Mesodermal cell (in vitro differentiated cells): ENCODE measurements around the gene VOPP1.
"Not testable (repeated sequence)": the region's sequence is repeated elsewhere in the genome, so short reads cannot be mapped to it uniquely, and the experiment has no call there.

ENCODE experiments used
- H3K27ac ChIP-seq: 2 replicates; pipeline ENCODE4 v1.7.0; 2013; ENCODE audit warnings: mild to moderate bottlenecking, low read depth, low read length, moderate library complexity; ENCODE audit not compliant: severe bottlenecking
- H3K36me3 ChIP-seq: 2 replicates; pipeline ENCODE4 v1.7.1; 2013; ENCODE audit warnings: mild to moderate bottlenecking, low read length, moderate library complexity; ENCODE audit not compliant: control insufficient read depth, insufficient read depth
- H3K4me1 ChIP-seq: one replicate; pipeline ENCODE4 v1.7.1; 2013; ENCODE audit warnings: mild to moderate bottlenecking, low read length; ENCODE audit not compliant: insufficient read depth, control insufficient read depth, poor library complexity, severe bottlenecking
- H3K4me3 ChIP-seq: 2 replicates; pipeline ENCODE4 v1.7.0; 2013; ENCODE audit warnings: low read length, control low read depth, mild to moderate bottlenecking; ENCODE audit not compliant: insufficient read depth, poor library complexity, severe bottlenecking; ENCODE audit errors: extremely low read depth
- H3K9me3 ChIP-seq: 2 replicates; pipeline ENCODE4 v1.7.1; 2013; ENCODE audit warnings: mild to moderate bottlenecking, low read length, moderate library complexity; ENCODE audit not compliant: control insufficient read depth
- WGBS, 2 experiments: methylation state at CpG; one replicate each; pipeline ENCODE4 v1.1.5; 2013; ENCODE audit warnings: missing lambda C conversion rate in 2 of 2; ENCODE audit not compliant: insufficient coverage in 2 of 2; 5-methylcytosine and 5-hydroxymethylcytosine counted together

The VOPP1 gene

GRCh38 chr7:55517936-55518689 is 54.2 kb downstream of the VOPP1 start:
- peaks cover 7% of the 10 kb centered on the region for H3K4me1 ChIP-seq
- peaks cover 58% of the 10 kb centered on the region for H3K36me3 ChIP-seq
- no peak overlapping the region for H3K27ac ChIP-seq
- no peaks in the 10 kb centered on the region for H3K9me3 ChIP-seq
- 94 to 97% methylated on average over 13 to 15 of the region's 15 CpGs for WGBS, 2 experiments
- H3K4me3 ChIP-seq: no peak overlapping the region

- H3K4me3 ChIP-seq: no peak overlapping the region
- peaks cover 7% of the 10 kb centered on the region for H3K4me1 ChIP-seq
- H3K36me3 ChIP-seq: peaks cover 58% of the 10 kb centered on the region
- H3K27ac ChIP-seq: no peak overlapping the region
- WGBS, 2 experiments: 89 to 92% methylated on average over 9 to 10 of the region's 12 CpGs
- H3K9me3 ChIP-seq: no peaks in the 10 kb centered on the region
Observed at GRCh38 chr7:55517191-55517633, 55.1 kb downstream of the VOPP1 start.

GRCh38 chr7:55516409-55516808 is 55.9 kb downstream of the VOPP1 start:
- Histone ChIP-seq H3K4me1 (peaks cover 7% of the 10 kb centered on the region), H3K9me3 (no peaks in the 10 kb centered on the region), H3K4me3 (no peak overlapping the region), H3K27ac (no peak overlapping the region), H3K36me3 (peaks cover 58% of the 10 kb centered on the region)
- no CpG with 5 or more reads among the region's 4 CpGs for WGBS, 2 experiments

GRCh38 chr7:55515569-55516279 is 56.6 kb downstream of the VOPP1 start:
- Histone ChIP-seq H3K36me3 (peaks cover 54% of the 10 kb centered on the region), H3K27ac (no peak overlapping the region), H3K9me3 (no peaks in the 10 kb centered on the region), H3K4me3 (no peak overlapping the region), H3K4me1 (peaks cover 8% of the 10 kb centered on the region)
- 88 to 90% methylated on average over 6 of the region's 13 CpGs for WGBS, 2 experiments

- no peaks in the 10 kb centered on the region for H3K9me3 ChIP-seq
- H3K4me3 ChIP-seq: no peak overlapping the region
- H3K4me1 ChIP-seq: peaks cover 13% of the 10 kb centered on the region
- H3K36me3 ChIP-seq: peaks cover 45% of the 10 kb centered on the region
- 94 to 95% methylated on average over 5 to 6 of the region's 6 CpGs for WGBS, 2 experiments
- H3K27ac ChIP-seq: no peak overlapping the region
Observed at GRCh38 chr7:55514546-55515265, 57.6 kb downstream of the VOPP1 start.

GRCh38 chr7:55513868-55514267 is 58.4 kb downstream of the VOPP1 start:
- WGBS, 2 experiments: 89 to 100% methylated on average over 1 to 2 of the region's 5 CpGs
- no peaks in the 10 kb centered on the region for H3K9me3 ChIP-seq
- no peak overlapping the region for H3K4me3 ChIP-seq
- H3K36me3 ChIP-seq: peaks cover 36% of the 10 kb centered on the region
- H3K27ac ChIP-seq: no peak overlapping the region
- peaks cover 15% of the 10 kb centered on the region for H3K4me1 ChIP-seq

GRCh38 chr7:55512635-55513191 is 59.6 kb downstream of the VOPP1 start:
- Histone ChIP-seq H3K4me3 (no peak overlapping the region), H3K36me3 (peaks cover 25% of the 10 kb centered on the region), H3K4me1 (peaks cover 15% of the 10 kb centered on the region), H3K27ac (no peak overlapping the region), H3K9me3 (no peaks in the 10 kb centered on the region)
- 93% methylated on average over 9 to 10 of the region's 10 CpGs for WGBS, 2 experiments

GRCh38 chr7:55510621-55511020 is 61.7 kb downstream of the VOPP1 start:
- H3K27ac ChIP-seq: no peak overlapping the region

GRCh38 chr7:55510206-55510605 is 62.1 kb downstream of the VOPP1 start:
- H3K36me3 ChIP-seq: peaks cover 10% of the 10 kb centered on the region
- not testable (repeated sequence) for H3K4me3 ChIP-seq, H3K9me3 ChIP-seq, H3K27ac ChIP-seq
- H3K4me1 ChIP-seq: peaks cover 16% of the 10 kb centered on the region
- WGBS, 2 experiments: no CpG with 5 or more reads among the region's 1 CpG

More at GRCh38 chr7:55510621-55511020, 61.7 kb downstream of the VOPP1 start:
- peaks cover 14% of the 10 kb centered on the region for H3K36me3 ChIP-seq
- H3K9me3 ChIP-seq: no peaks in the 10 kb centered on the region
- WGBS, 2 experiments: 90 to 100% methylated on average over 2 to 3 of the region's 3 CpGs
- no peak overlapping the region for H3K4me3 ChIP-seq
- peaks cover 16% of the 10 kb centered on the region for H3K4me1 ChIP-seq

- H3K36me3 ChIP-seq: peaks cover 10% of the 10 kb centered on the region
- no peaks in the 10 kb centered on the region for H3K9me3 ChIP-seq
- H3K4me3 ChIP-seq: no peak overlapping the region
- no peak overlapping the region for H3K27ac ChIP-seq
- WGBS, 2 experiments: no CpG with 5 or more reads among the region's 1 CpG
- H3K4me1 ChIP-seq: peaks cover 25% of the 10 kb centered on the region
Observed at GRCh38 chr7:55509322-55509721, 63.0 kb downstream of the VOPP1 start.
